ENCODE measurements around the gene EWSR1. TPM values are rescaled to one million over a fixed set of nuclear protein-coding genes. Genes with fewer than 3 reads are reported as not detected.

EWSR1 gene
- total and polyA plus RNA-seq, 5 experiments from 2014 or later: 141 to 292 (median 215) TPM

DNA sequence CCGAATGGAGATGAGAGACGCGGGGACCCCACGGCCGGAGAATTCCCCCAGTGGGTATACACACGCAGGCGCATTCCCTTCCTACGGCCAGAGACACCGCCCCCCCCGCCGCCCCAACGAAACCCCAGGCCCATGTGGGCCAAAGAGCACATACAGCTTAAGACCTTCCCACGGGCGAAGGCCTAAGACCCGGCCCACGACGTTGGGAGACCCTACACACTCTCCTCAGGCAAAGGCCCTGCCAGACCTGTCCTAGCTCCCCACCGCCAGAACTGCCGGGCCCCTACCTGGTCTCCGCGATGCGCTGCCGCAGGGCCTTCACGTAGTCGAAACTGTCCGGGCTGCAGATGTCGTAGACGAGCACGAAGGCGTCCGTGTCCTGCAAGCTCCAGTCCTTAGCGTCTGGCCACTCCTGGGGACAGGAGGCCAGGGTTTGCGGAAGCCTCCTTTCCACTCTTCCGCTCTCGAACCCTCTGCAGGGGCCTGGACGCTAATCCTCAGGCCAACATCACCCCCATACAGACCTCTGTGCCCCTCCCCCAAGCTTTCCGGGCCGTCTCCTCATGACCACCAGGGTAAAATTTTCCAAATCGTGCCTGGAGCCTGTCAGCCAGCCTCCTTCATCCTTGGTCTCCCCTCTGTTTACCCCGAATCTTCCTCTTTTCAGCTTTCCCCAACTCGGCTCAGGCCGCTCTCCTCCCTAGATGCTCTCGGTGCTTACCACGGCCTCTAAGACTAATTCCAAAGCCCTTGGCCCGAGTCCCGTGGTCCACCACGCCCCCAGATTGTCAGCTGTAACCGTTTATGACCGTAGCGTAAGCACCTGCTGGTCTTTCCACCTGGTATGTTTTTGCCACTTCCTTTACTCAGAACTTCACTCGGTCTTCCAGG is 45.8 kb downstream of the EWSR1 start:
- Mint-ChIP-seq H3K4me3 (peak overlapping the region in 9 of 10 donors; percentile 23 to 83 (median 67)), H3K4me1 (peaks cover 12 to 33% (median 20%) of the 10 kb centered on the region in 4 donors), H3K36me3 (no peaks in the 10 kb centered on the region), H3K27ac (peak overlapping the region in 3 of 10 donors; percentile 7 to 46 (median 27)), H3K27me3 (peaks cover 15 to 51% (median 30%) of the 10 kb centered on the region in 5 donors), H3K9me3 (no peaks in the 10 kb centered on the region)
- DNase-seq (no peak), ATAC-seq (no peak)
- POLR2A ChIA-PET: no interaction called here

DNA sequence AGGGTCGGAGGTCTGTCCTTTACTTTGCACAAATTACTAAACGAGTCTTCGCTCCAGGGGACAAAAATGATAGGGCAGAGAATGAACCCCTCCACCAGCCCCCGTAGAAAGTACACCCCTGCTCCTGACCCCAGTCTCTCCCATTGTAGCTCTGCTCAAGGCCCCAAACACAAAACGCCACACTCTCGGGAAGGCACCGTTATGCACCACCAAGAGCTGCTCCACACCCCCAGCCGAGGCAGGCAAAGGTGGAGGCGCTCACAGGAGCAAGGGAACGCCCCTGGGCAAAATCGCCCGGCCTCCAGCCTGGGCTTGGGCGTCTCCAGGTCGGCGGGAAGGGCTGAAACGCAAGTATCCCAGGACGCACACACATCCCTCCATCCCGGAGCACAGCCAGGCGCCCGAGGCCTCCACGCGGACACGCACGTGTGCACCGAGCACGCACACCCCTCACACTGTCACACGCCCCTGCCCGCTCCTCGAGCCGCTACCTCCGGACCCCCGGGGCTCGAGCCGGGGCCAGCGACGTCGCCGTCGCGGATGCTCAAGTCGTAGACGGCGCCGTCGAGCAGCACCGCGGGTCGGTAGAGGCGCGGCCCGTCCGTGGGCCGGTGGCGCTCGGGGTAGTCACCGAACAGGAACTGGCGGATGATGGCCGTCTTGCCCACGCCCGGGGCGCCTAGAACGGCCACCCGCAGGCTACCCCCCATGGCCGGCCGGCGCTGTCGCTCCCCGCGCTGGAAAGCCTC is 46.6 kb downstream of the EWSR1 start:
- peaks cover 12 to 31% (median 20%) of the 10 kb centered on the region in 4 donors for H3K4me1 Mint-ChIP-seq
- H3K36me3 Mint-ChIP-seq: no peaks in the 10 kb centered on the region
- no peaks in the 10 kb centered on the region for H3K9me3 Mint-ChIP-seq
- H3K4me3 Mint-ChIP-seq: peak overlapping the region; percentile 16 to 83 (median 66)
- peak overlapping the region in 1 of 10 donors; percentile 46 for H3K27ac Mint-ChIP-seq
- POLR2A ChIA-PET: no interaction called here
- DNase-seq (no peak), ATAC-seq (peak in 1 of 2 donors; percentile 17)
- H3K27me3 Mint-ChIP-seq: peaks cover 15 to 49% (median 30%) of the 10 kb centered on the region in 5 donors

DNA sequence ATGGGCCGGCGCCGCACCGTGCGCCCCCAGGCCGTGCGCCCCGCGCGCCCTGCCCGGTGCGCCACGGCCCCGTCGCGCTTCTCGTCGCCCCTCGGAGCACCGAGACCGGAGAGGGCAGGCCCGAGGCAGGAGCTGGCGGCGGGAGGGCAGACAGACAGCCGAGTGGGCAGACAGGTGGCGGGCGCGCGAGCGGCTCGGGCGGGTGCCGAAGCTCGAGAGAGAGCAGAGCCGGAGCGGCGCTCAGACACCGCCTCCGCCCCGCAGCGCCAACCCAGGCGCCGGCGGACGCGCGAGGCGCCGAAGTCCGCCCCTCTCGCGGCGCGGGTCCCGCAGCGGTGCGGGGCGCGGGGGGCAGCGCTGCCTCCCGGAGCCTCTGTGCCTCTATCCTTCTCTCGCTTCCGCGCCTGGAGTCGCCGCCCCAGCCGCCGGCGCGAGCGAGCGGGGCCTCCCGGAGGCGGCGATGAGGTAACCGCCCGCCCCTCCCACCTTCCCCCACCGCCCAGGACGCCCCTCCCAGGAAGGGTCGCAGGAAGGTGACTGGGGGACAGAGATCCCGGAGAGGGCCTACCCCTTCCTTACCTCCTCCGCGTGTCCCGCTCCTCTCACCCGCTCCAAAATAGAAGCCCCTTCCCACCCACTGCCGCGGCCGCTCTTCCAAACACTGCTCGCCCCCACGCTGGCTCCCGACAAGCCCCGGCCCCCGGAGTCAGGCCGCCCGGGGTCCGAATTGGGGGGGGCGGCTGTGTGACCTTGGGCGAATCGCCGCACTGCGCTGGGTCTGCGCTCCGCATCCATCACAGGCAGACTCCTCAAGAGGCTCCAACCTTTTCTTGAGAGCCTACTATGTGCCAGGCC is 47.4 kb downstream of the EWSR1 start, which contains the start of gene RASL10A:
Gene RASL10A, minus strand, starts transcription at position 412 of the 855 bp plus-strand sequence. CDS start 451 bp downstream, outside the sequence.
- peak within 1 kb of the TSS; percentile 16 to 83 (median 66) for H3K4me3 Mint-ChIP-seq
- peak within 1 kb of the TSS in 1 of 10 donors; percentile 46 for H3K27ac Mint-ChIP-seq
- DNase-seq: peak in 1 of 10 donors; percentile 42
- no peaks in the 10 kb centered on the region for H3K36me3 Mint-ChIP-seq
- ATAC-seq: peak; percentile 32 to 37
- POLR2A ChIA-PET: no interaction called here
- no peaks in the 10 kb centered on the region for H3K9me3 Mint-ChIP-seq
- peaks cover 12 to 31% (median 20%) of the 10 kb centered on the region in 4 donors for H3K4me1 Mint-ChIP-seq
- peaks cover 15 to 47% (median 30%) of the 10 kb centered on the region in 5 donors for H3K27me3 Mint-ChIP-seq

DNA sequence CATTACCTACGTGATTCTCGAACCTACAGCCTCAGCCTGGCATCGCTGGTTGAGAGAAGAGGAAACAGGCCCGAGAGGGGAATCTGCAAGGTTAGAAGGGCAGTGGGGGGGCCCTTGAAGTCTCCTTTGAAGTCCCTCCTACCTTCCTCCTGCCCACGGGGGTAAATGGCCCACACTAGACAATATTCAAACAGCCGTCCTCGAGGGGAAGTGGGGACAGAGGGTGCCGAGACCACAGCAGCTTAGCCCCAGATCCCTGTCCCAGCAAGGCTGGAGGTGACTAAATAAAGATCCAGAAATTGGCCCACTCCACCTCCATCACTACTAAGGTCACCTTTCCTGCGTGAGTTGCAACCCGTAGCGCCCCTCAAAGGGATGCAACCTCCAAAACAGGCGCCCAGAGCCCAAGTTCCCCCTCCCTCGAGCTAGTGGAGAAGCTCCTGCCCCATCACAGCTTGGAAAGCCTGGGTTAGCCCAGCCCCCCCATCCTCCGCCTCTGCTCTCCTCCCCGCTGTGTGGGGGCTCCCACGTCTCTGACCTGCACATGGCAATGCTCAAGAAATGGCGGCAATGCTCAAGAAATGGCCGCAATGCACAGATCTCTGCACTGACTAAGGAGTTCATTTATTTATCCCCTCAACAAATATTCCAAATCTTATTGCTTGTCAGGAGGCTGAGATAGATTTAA is 48.2 kb downstream of the EWSR1 start:
- POLR2A ChIA-PET: no interaction called here
- ATAC-seq: no peak
- Mint-ChIP-seq H3K27me3 (peaks cover 15 to 40% (median 30%) of the 10 kb centered on the region in 5 donors), H3K9me3 (no peaks in the 10 kb centered on the region), H3K4me3 (peak overlapping the region in 8 of 10 donors; percentile 6 to 58 (median 41)), H3K27ac (no peak overlapping the region), H3K36me3 (no peaks in the 10 kb centered on the region), H3K4me1 (peaks cover 12 to 31% (median 19%) of the 10 kb centered on the region in 4 donors)
- peak in 1 of 10 donors; percentile 58 for DNase-seq

DNA sequence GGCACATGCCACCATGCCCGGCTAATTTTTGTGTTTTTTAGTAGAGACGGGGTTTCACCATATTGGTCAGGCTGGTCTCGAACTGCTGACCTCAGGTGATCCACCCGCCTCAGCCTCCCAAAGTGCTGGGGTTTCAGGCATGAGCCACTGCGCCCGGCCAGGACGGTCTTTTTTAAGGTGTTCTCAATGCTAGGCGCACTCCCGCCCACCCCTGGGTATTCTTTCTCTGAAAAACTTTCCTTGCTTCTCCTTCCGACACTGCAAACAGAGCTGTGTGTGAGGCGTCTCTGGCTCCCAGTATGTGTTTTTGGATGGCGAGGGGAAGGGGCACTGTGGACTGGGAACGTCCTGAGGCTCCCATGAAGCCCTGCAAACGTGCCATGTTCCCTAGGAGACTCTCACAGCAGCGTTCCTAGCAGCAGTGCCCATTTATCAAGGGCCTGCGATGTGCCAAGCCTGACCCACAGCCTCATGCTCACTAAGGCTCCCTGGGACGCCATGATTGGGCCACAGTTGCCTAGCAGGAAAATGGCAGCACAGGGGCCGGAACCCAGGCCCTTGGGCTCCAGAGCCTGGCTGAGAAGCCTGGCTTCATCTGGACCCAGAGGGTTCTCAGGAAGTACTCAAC is 49.9 kb downstream of the EWSR1 start:
- ATAC-seq (no peak), DNase-seq (peak in 1 of 10 donors; percentile 52)
- peaks cover 11 to 26% (median 19%) of the 10 kb centered on the region in 4 donors for H3K4me1 Mint-ChIP-seq
- no peaks in the 10 kb centered on the region for H3K9me3 Mint-ChIP-seq
- POLR2A ChIA-PET: no interaction called here
- no peak overlapping the region for H3K27ac Mint-ChIP-seq
- H3K36me3 Mint-ChIP-seq: no peaks in the 10 kb centered on the region
- H3K4me3 Mint-ChIP-seq: no peak overlapping the region
- peaks cover 13 to 28% (median 21%) of the 10 kb centered on the region in 5 donors for H3K27me3 Mint-ChIP-seq

DNA sequence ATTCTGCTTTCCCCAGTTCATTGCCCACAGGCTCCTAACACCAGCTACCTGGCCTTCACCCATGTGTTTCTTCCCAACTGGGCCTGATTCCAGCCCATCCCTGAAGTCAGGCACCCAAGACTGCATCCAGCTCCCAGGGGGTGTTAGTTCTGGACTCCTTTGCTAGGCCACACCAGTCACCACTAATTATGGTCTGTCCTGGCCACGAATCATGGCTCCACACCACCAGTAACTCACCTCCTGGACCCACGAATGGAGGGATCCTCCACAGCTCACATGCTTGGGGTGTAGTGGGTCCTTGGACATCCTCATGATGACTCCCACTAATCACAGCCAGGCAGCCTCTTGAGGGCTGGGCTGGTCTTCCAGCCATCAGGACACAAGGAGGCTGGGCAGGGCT is 51.0 kb downstream of the EWSR1 start:
- Mint-ChIP-seq H3K27ac (no peak overlapping the region), H3K9me3 (no peaks in the 10 kb centered on the region), H3K27me3 (peaks cover 7 to 18% (median 9%) of the 10 kb centered on the region in 5 donors), H3K4me3 (no peak overlapping the region), H3K4me1 (peaks cover 6 to 15% (median 11%) of the 10 kb centered on the region in 4 donors), H3K36me3 (no peaks in the 10 kb centered on the region)
- DNase-seq (no peak), ATAC-seq (no peak)
- POLR2A ChIA-PET: no interaction called here

DNA sequence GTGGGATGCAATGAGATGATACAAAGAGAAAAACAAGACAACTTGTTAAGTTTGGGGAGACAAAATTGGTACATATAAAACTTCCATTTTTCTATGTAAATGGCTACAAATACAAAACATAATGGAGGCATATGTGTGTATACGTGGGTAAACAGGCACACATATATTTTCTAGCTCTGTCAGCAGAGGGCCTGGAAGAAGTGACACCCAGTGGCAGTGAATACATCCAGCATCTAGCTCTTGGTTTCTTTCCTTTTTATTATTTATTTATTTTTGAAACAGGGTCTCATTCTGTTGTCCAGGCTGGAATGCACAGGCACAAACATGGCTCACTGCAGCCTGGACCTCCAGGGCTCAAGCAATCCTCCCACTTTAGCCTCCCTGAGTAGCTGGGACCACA is 52.5 kb downstream of the EWSR1 start:
- Mint-ChIP-seq H3K27ac (no peak overlapping the region), H3K27me3 (peaks cover 0 to 10% (median 3%) of the 10 kb centered on the region in 5 donors), H3K36me3 (no peaks in the 10 kb centered on the region), H3K4me1 (peaks cover 0 to 8% (median 4%) of the 10 kb centered on the region in 4 donors), H3K4me3 (no peak overlapping the region), H3K9me3 (no peaks in the 10 kb centered on the region)
- POLR2A ChIA-PET: no interaction called here
- DNase-seq (no peak), ATAC-seq (no peak)

DNA sequence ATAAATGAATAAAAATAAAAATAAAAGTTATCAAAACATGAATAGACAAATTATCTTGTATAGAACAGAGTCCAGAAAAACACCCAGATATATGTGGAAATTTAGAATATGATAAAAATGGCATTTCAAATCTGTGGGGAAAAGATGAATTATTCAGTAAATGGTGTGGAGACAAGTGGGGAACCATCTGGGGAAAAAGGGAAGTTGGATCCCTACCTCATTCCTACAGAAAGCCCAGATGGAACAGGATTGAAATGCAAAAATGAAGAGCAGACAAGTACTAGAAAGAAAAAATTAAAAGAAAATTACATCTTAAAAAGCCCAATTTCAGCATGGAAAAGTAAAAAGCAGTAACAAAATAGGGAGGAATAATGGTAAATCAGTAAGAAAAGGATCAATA is 55.6 kb downstream of the EWSR1 start:
- POLR2A ChIA-PET: no interaction called here
- H3K9me3 Mint-ChIP-seq: no peaks in the 10 kb centered on the region
- peaks cover 0 to 10% (median 0%) of the 10 kb centered on the region in 3 donors for H3K36me3 Mint-ChIP-seq
- H3K4me1 Mint-ChIP-seq: no peaks in the 10 kb centered on the region
- H3K27ac Mint-ChIP-seq: peak overlapping the region in 1 of 10 donors; percentile 25
- no peak for DNase-seq
- H3K4me3 Mint-ChIP-seq: no peak overlapping the region
- no peaks in the 10 kb centered on the region for H3K27me3 Mint-ChIP-seq
- ATAC-seq: no peak

DNA sequence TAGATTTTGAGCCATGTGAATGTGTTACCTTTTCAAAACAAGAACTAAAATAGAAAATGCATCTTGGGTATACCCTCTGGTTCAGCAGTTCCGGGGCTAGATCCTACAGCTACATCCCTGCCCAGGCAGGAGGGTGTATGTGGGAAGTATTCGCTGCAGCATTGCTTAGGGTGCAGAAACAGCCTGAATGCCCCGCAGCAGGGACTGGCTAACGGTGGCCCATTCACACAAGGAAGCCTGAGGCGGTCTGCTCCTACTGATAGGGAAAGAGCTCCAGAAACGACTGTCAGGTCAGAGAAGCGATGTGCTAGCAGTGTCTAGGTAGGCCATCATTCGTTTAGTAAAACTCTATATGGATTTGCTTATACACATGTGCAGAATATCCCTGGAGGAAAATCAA is 57.3 kb downstream of the EWSR1 start:
- Mint-ChIP-seq H3K4me3 (no peak overlapping the region), H3K9me3 (no peaks in the 10 kb centered on the region), H3K27me3 (no peaks in the 10 kb centered on the region), H3K27ac (peak overlapping the region in 1 of 10 donors; percentile 20), H3K36me3 (peaks cover 0 to 13% (median 0%) of the 10 kb centered on the region in 3 donors), H3K4me1 (peaks cover 0 to 2% (median 0%) of the 10 kb centered on the region in 4 donors)
- POLR2A ChIA-PET: no interaction called here
- ATAC-seq (no peak), DNase-seq (no peak)

DNA sequence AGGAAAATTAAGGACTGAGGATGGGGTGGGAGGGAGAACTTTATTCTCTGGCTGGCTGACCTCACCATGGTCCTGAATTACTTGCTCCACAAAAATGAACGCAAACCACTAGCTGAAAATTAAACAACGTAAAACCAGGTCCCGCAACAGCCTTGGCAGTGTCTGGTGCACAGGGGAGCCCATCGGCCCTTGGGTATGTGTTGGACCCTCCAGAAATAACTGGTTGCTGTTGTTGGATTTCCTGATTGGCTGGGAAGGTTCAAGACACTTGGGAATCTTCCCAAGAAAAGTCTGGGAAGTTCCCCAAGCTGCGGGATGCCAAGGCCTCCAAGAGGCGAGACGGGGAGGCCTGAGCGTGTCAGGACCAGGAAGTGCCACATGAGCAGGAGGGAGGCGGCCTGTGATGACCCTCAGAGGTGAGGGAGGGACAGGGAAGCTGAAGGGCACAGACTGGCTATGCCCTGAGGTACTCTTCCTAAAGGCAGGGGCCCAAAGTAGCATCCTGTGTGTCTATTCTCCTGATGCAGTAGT is 57.8 kb downstream of the EWSR1 start:
- H3K27ac Mint-ChIP-seq: no peak overlapping the region
- DNase-seq (no peak), ATAC-seq (no peak)
- H3K9me3 Mint-ChIP-seq: no peaks in the 10 kb centered on the region
- H3K4me1 Mint-ChIP-seq: peaks cover 0 to 2% (median 0%) of the 10 kb centered on the region in 4 donors
- POLR2A ChIA-PET: no interaction called here
- H3K4me3 Mint-ChIP-seq: no peak overlapping the region
- H3K36me3 Mint-ChIP-seq: peaks cover 0 to 15% (median 0%) of the 10 kb centered on the region in 3 donors
- H3K27me3 Mint-ChIP-seq: no peaks in the 10 kb centered on the region

DNA sequence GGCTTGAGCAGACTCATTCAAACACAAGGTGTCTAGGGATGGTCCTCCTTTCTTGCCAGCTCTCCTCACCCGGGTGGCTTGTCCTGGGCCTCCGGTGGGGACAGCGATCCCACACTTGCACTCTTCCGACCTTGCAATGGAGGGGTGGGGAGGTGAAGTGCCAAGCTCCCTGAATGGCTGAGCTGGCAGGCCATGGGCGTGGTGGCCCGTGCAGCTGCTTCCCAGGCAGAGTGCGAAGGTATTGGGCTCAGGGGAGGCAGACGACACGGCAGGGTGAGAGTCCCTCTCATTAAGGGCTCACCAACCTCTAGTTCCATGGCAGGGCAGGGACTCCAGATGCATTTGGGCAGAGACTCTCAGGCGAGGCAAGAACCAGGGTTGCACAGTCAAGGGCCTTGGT is 58.4 kb downstream of the EWSR1 start:
- Mint-ChIP-seq H3K27me3 (no peaks in the 10 kb centered on the region), H3K4me1 (peaks cover 0 to 2% (median 0%) of the 10 kb centered on the region in 4 donors), H3K27ac (peak overlapping the region in 1 of 10 donors; percentile 49), H3K36me3 (peaks cover 0 to 16% (median 0%) of the 10 kb centered on the region in 3 donors), H3K4me3 (no peak overlapping the region), H3K9me3 (no peaks in the 10 kb centered on the region)
- DNase-seq (no peak), ATAC-seq (no peak)
- POLR2A ChIA-PET: no interaction called here
